Naive B cell (primary cell): ENCODE data around the gene RIN1. TPM values are rescaled to one million over a fixed set of nuclear protein-coding genes. Genes with fewer than 3 reads are reported as not detected.
A peak's percentile ranks its signal among the peaks of the same experiment; 100 is the strongest.
"Not testable (repeated sequence)": the region's sequence is repeated elsewhere in the genome, so short reads cannot be mapped to it uniquely, and the experiment has no call there.

Experiments used
- ATAC-seq, 2 donors: fragments of 150-1000 bp; cut with Tn5 transposase; 2 replicates each; pipeline ENCODE4 v1.10.0; 2021; ENCODE audit warnings: low read depth in 2 of 2, mild to moderate bottlenecking in 2 of 2, moderate library complexity in 2 of 2
- DNase-seq: peaks from one replicate; pipeline ENCODE4 v3.0.0; 2022
- H3K27ac Mint-ChIP-seq, 6 donors: one replicate each; pipeline ENCODE4 v1.8.0; 2020 to 2022; ENCODE audit warnings: mild to moderate bottlenecking in 6 of 6, mixed read lengths in 6 of 6, moderate library complexity in 5 of 6, inconsistent platforms in 2 of 6
- H3K27me3 Mint-ChIP-seq, 3 donors: one replicate each; pipeline ENCODE4 v1.8.0; 2021 to 2022; ENCODE audit warnings: mixed read lengths in 3 of 3, mild to moderate bottlenecking in 1 of 3
- H3K36me3 Mint-ChIP-seq, 2 donors: one replicate each; pipeline ENCODE4 v1.8.0; 2020 to 2022; ENCODE audit warnings: mixed read lengths in 2 of 2, inconsistent platforms in 1 of 2, mild to moderate bottlenecking in 1 of 2
- H3K4me1 Mint-ChIP-seq, 3 donors: one replicate each; pipeline ENCODE4 v1.8.0; 2020 to 2022; ENCODE audit warnings: mixed read lengths in 3 of 3, inconsistent platforms in 1 of 3, mild to moderate bottlenecking in 1 of 3, moderate library complexity in 1 of 3
- H3K4me3 Mint-ChIP-seq, 8 donors: one replicate each; pipeline ENCODE4 v1.8.0; 2020 to 2022; ENCODE audit warnings: mild to moderate bottlenecking in 8 of 8, mixed read lengths in 8 of 8, moderate library complexity in 8 of 8, inconsistent platforms in 2 of 8
- H3K9me3 Mint-ChIP-seq, 7 donors: one replicate each; pipeline ENCODE4 v1.8.0; 2020 to 2022; ENCODE audit warnings: mixed read lengths in 7 of 7, mild to moderate bottlenecking in 5 of 7, inconsistent platforms in 2 of 7, moderate library complexity in 1 of 7
- polyA plus RNA-seq, 6 donors: library from polyadenylated mRNA; unstranded; fragments of 300-500 nt; fragmentation: Illumina TruSeq; gene quantifications; one replicate each; pipeline ENCODE4 v1.2.3, GENCODE V29; 2021; ENCODE audit warnings: low read depth in 6 of 6

Gene RIN1
- polyA plus RNA-seq, 6 donors from 2014 or later: 0.11 to 3.1 (median 0.51) TPM; not detected in 3

- Mint-ChIP-seq H3K36me3 (no peaks in the 10 kb centered on the region), H3K9me3 (peaks cover 0 to 5% (median 0%) of the 10 kb centered on the region in 7 donors), H3K27ac (peak within 1 kb of the TSS; percentile 93 to 98 (median 98)), H3K4me3 (peak within 1 kb of the TSS; percentile 76 to 92 (median 86)), H3K4me1 (peaks cover 35 to 55% (median 54%) of the 10 kb centered on the region in 3 donors), H3K27me3 (no peaks in the 10 kb centered on the region)
- ATAC-seq (no peak), DNase-seq (no peak)
Measured at GRCh38 chr11:66316849-66317251, 19.4 kb downstream of the RIN1 start, which contains the start of gene CD248. CD248 (minus strand) TSS chr11:66317044; CDS start chr11:66317027, 17 bp downstream.

- peaks cover 35 to 60% (median 54%) of the 10 kb centered on the region in 3 donors for H3K4me1 Mint-ChIP-seq
- ATAC-seq (no peak), DNase-seq (no peak)
- peaks cover 0 to 5% (median 0%) of the 10 kb centered on the region in 7 donors for H3K9me3 Mint-ChIP-seq
- peak overlapping the region in 4 of 8 donors; percentile 2 to 77 (median 60) for H3K4me3 Mint-ChIP-seq
- no peaks in the 10 kb centered on the region for H3K27me3 Mint-ChIP-seq
- H3K36me3 Mint-ChIP-seq: no peaks in the 10 kb centered on the region
- H3K27ac Mint-ChIP-seq: peak overlapping the region in 5 of 6 donors; percentile 59 to 88 (median 84)
Measured at GRCh38 chr11:66315921-66316811, 20.1 kb downstream of the RIN1 start.

GRCh38 chr11:66315498-66315885 lies 20.7 kb downstream of the RIN1 start:
- peak overlapping the region in 5 of 8 donors; percentile 2 to 77 (median 57) for H3K4me3 Mint-ChIP-seq
- no peak for ATAC-seq
- DNase-seq: no peak
- no peaks in the 10 kb centered on the region for H3K27me3 Mint-ChIP-seq
- peaks cover 0 to 5% (median 0%) of the 10 kb centered on the region in 7 donors for H3K9me3 Mint-ChIP-seq
- no peaks in the 10 kb centered on the region for H3K36me3 Mint-ChIP-seq
- peaks cover 35 to 60% (median 54%) of the 10 kb centered on the region in 3 donors for H3K4me1 Mint-ChIP-seq
- H3K27ac Mint-ChIP-seq: peak overlapping the region in 5 of 6 donors; percentile 74 to 95 (median 84)

GRCh38 chr11:66314561-66315497 lies 21.4 kb downstream of the RIN1 start:
- no peak for ATAC-seq
- DNase-seq: no peak
- no peaks in the 10 kb centered on the region for H3K9me3 Mint-ChIP-seq
- peak overlapping the region in 5 of 6 donors; percentile 58 to 95 (median 84) for H3K27ac Mint-ChIP-seq
- H3K36me3 Mint-ChIP-seq: no peaks in the 10 kb centered on the region
- no peaks in the 10 kb centered on the region for H3K27me3 Mint-ChIP-seq
- H3K4me1 Mint-ChIP-seq: peaks cover 35 to 60% (median 52%) of the 10 kb centered on the region in 3 donors
- peak overlapping the region in 6 of 8 donors; percentile 41 to 81 (median 77) for H3K4me3 Mint-ChIP-seq

GRCh38 chr11:66314186-66314501 lies 22.1 kb downstream of the RIN1 start:
- no peaks in the 10 kb centered on the region for H3K9me3 Mint-ChIP-seq
- no peaks in the 10 kb centered on the region for H3K27me3 Mint-ChIP-seq
- H3K4me3 Mint-ChIP-seq: peak overlapping the region; percentile 47 to 80 (median 58)
- peaks cover 32 to 56% (median 45%) of the 10 kb centered on the region in 3 donors for H3K4me1 Mint-ChIP-seq
- peak overlapping the region in 3 of 6 donors; percentile 58 to 84 (median 75) for H3K27ac Mint-ChIP-seq
- H3K36me3 Mint-ChIP-seq: no peaks in the 10 kb centered on the region
- no peak for DNase-seq
- ATAC-seq: no peak

- H3K9me3 Mint-ChIP-seq: no peaks in the 10 kb centered on the region
- H3K36me3 Mint-ChIP-seq: no peaks in the 10 kb centered on the region
- H3K27ac Mint-ChIP-seq: peak overlapping the region in 4 of 6 donors; percentile 49 to 99 (median 83)
- no peaks in the 10 kb centered on the region for H3K27me3 Mint-ChIP-seq
- DNase-seq: no peak
- H3K4me3 Mint-ChIP-seq: peak overlapping the region; percentile 80 to 99 (median 93)
- H3K4me1 Mint-ChIP-seq: peaks cover 26 to 50% (median 39%) of the 10 kb centered on the region in 3 donors
- no peak for ATAC-seq
Measured at GRCh38 chr11:66313321-66314185, 22.7 kb downstream of the RIN1 start.

- H3K27ac Mint-ChIP-seq: peak overlapping the region; percentile 84 to 99 (median 98)
- H3K9me3 Mint-ChIP-seq: no peaks in the 10 kb centered on the region
- H3K36me3 Mint-ChIP-seq: no peaks in the 10 kb centered on the region
- DNase-seq (peak; percentile 96), ATAC-seq (peak; percentile 59 to 61)
- H3K4me3 Mint-ChIP-seq: peak overlapping the region; percentile 80 to 99 (median 96)
- H3K4me1 Mint-ChIP-seq: peaks cover 20 to 42% (median 31%) of the 10 kb centered on the region in 3 donors
- H3K27me3 Mint-ChIP-seq: peaks cover under 1 to 2% (median 2%) of the 10 kb centered on the region in 3 donors
Measured at GRCh38 chr11:66312549-66313320, 23.5 kb downstream of the RIN1 start.

GRCh38 chr11:66311965-66312548 lies 24.2 kb downstream of the RIN1 start:
- H3K27ac Mint-ChIP-seq: peak overlapping the region; percentile 84 to 99 (median 98)
- peak; percentile 99 for DNase-seq
- ATAC-seq: peak; percentile 74 to 76
- no peaks in the 10 kb centered on the region for H3K9me3 Mint-ChIP-seq
- peaks cover 4 to 9% (median 6%) of the 10 kb centered on the region in 3 donors for H3K27me3 Mint-ChIP-seq
- peak overlapping the region; percentile 80 to 99 (median 96) for H3K4me3 Mint-ChIP-seq
- no peaks in the 10 kb centered on the region for H3K36me3 Mint-ChIP-seq
- peaks cover 14 to 35% (median 24%) of the 10 kb centered on the region in 3 donors for H3K4me1 Mint-ChIP-seq

- H3K9me3 Mint-ChIP-seq: no peaks in the 10 kb centered on the region
- H3K27me3 Mint-ChIP-seq: peaks cover 4 to 9% (median 6%) of the 10 kb centered on the region in 3 donors
- peak overlapping the region; percentile 80 to 99 (median 96) for H3K4me3 Mint-ChIP-seq
- H3K4me1 Mint-ChIP-seq: peaks cover 13 to 34% (median 24%) of the 10 kb centered on the region in 3 donors
- no peak for ATAC-seq
- DNase-seq: no peak
- no peaks in the 10 kb centered on the region for H3K36me3 Mint-ChIP-seq
- H3K27ac Mint-ChIP-seq: peak overlapping the region; percentile 84 to 99 (median 98)
Measured at GRCh38 chr11:66311470-66311964, 24.7 kb downstream of the RIN1 start.

- not testable (repeated sequence) for H3K36me3 Mint-ChIP-seq, DNase-seq, H3K27ac Mint-ChIP-seq, H3K27me3 Mint-ChIP-seq, ATAC-seq, H3K9me3 Mint-ChIP-seq
- Mint-ChIP-seq H3K4me3 (peak overlapping the region in 2 of 8 donors; percentile 21 to 91), H3K4me1 (peaks cover 13 to 31% (median 23%) of the 10 kb centered on the region in 3 donors)
Measured at GRCh38 chr11:66310803-66311440, 25.3 kb downstream of the RIN1 start.

- ATAC-seq (no peak), DNase-seq (no peak)
- Mint-ChIP-seq H3K4me1 (peaks cover 10 to 25% (median 18%) of the 10 kb centered on the region in 3 donors), H3K27me3 (peaks cover 4 to 9% (median 6%) of the 10 kb centered on the region in 3 donors), H3K27ac (no peak overlapping the region), H3K4me3 (peak overlapping the region in 1 of 8 donors; percentile 21), H3K36me3 (no peaks in the 10 kb centered on the region), H3K9me3 (no peaks in the 10 kb centered on the region)
Measured at GRCh38 chr11:66310324-66310723, 25.9 kb downstream of the RIN1 start.
